Kidney (tissue), 14 donors: Measurements from ENCODE around the gene TMEM164. TPM values are rescaled to one million over a fixed set of nuclear protein-coding genes. Genes with fewer than 3 reads are reported as not detected.

Experiments used
- DNase-seq, 5 donors: peaks; one replicate each; pipeline ENCODE4 v3.0.0-alpha.2; 2013 to 2020
- FAIRE-seq: peaks from 2 replicates; lab custom pipeline; 2012; peaks lifted over from hg19 to GRCh38; lab: Jason Lieb, UNC
- H3K27ac ChIP-seq, 2 donors: one replicate each; pipeline ENCODE4 v1.7.0; 2013; ENCODE audit warnings: low read depth in 2 of 2, low read length in 2 of 2, inconsistent platforms in 1 of 2
- H3K27me3 ChIP-seq: one replicate; pipeline ENCODE4 v1.7.1; 2013; ENCODE audit warnings: low read length, inconsistent platforms; ENCODE audit not compliant: control insufficient read depth, insufficient read depth
- H3K36me3 ChIP-seq, 3 donors: one replicate each; pipeline versions ENCODE4 v1.7.0 to v1.7.1; 2013; ENCODE audit warnings: low read length in 3 of 3, control low read depth in 1 of 3, inconsistent platforms in 1 of 3; ENCODE audit not compliant: insufficient read depth in 3 of 3, control insufficient read depth in 2 of 3
- H3K4me1 ChIP-seq, 3 donors: one replicate each; pipeline versions ENCODE4 v1.7.0 to v1.7.1; 2013; ENCODE audit warnings: low read length in 3 of 3, inconsistent platforms in 1 of 3, low read depth in 1 of 3; ENCODE audit not compliant: control insufficient read depth in 2 of 3, insufficient read depth in 2 of 3
- H3K4me3 ChIP-seq, 3 donors: one replicate each; pipeline versions ENCODE4 v1.7.0 to v1.8.1; 2013; ENCODE audit warnings: low read length in 3 of 3, control low read depth in 1 of 3, inconsistent platforms in 1 of 3
- H3K9ac ChIP-seq, 3 donors: one replicate each; pipeline versions ENCODE4 v1.7.0 to v1.7.1; 2013; ENCODE audit warnings: low read length in 3 of 3, control low read depth in 1 of 3, inconsistent platforms in 1 of 3
- H3K9me3 ChIP-seq, 3 donors: one replicate each; pipeline versions ENCODE4 v1.7.0 to v1.7.1; 2013; ENCODE audit warnings: low read length in 3 of 3, control low read depth in 1 of 3, inconsistent platforms in 1 of 3; ENCODE audit not compliant: control insufficient read depth in 2 of 3, insufficient read depth in 1 of 3
- CTCF ChIP-seq: IDR thresholded peaks from 3 replicates; pipeline ENCODE4 v1.5.1; 2012; ENCODE audit warnings: mild to moderate bottlenecking, moderate library complexity, borderline replicate concordance; ENCODE audit not compliant: insufficient read depth; ENCODE audit errors: extremely low read depth
- intact Hi-C: fragments of 100-400 bp; cut with DNase I; formaldehyde crosslinking; loops from one replicate; pipeline ENCODE4 v1.11.1; 2022
- polyA plus RNA-seq: library from polyadenylated mRNA; stranded (reverse); fragments of 350-450 nt; fragmentation: Illumina TruSeq; extraction: RNeasy Lipid Tissue Mini Kit (QIAGEN cat#74804); gene quantifications from one replicate; pipeline ENCODE4 v1.2.3, GENCODE V29; 2014; ENCODE audit warnings: low read depth, low replicate concordance; ENCODE audit not compliant: insufficient read depth
- total RNA-seq: library from RNA; stranded (reverse); fragmentation: NEBNext Ultra II Directional; extraction: Animal tissue kit (Norgen Biotek cat#: 25700); gene quantifications from one replicate; pipeline ENCODE4 v1.2.1, GENCODE V29; 2021
- donor health status: control.
- donor health status: control.
- donor health status: control.
- donor health status: control.
- donor health status: control.
- donor health status: DM: yes; HTN: yes; CAD: no.
- donor health status: Normal renal cell carcinoma (clear cell type).

TMEM164 gene
- total and polyA plus RNA-seq, 2 donors from 2014 or later = 16.9 to 36.0 TPM

DNA sequence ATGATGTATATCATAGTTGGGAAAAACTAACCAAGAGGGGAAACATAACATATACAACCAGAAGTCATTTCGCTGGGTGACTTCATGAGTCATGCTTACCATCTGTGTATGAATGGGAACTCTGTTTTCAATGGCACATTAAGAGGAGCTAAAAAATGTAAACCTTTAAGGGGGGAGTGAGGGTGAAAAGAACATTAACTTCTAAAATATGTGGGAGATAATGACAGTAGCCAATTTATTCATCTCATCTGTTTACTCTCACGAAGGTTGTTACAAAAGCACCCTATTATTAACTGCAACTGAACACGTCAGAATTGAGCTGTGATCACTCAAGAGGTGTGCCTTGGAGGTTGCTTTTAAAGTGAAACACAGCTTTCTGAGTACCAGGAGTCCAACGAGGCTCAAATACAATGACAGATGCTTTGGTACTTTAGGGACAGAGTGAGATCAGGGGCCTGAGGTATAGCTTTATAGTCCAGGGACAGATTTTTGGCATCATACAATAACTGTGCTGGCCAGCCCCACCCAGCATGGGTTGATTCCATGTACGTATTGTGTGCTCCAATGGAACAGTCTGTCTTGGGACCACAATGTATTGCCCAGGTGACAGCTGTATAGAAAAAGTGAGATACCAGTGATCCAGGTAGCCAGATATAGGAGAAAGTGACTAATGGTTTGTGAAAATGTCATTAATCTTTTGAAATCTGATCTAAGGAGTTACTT, 207.7 kb downstream of the TMEM164 start:
- no peak overlapping the region for H3K9ac ChIP-seq

DNA sequence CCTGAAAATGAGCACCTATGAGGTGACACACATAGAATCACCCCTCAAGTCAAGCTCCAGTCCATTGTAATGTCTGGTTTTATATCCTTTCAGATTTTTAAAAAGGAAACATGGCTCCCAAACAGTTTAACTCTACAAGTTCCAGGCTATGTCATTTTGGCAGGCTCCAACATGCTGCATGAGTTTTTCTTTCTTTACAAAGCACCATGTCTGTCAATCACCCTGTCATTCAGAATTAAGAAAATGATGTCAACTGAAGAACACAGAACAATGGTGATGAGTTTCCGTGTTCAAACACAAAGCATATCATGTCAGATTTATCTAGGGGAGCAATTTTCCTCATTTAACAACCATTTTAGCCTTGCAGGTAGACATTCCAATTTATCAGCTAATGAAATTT, 208.4 kb downstream of the TMEM164 start:
- TF ChIP-seq CTCF = no peak
- FAIRE-seq (no peak), DNase-seq (no peak)
- Histone ChIP-seq H3K9me3 (no peaks in the 10 kb centered on the region), H3K27ac (no peak overlapping the region), H3K4me1 (peaks cover 0 to 4% (median 0%) of the 10 kb centered on the region in 3 donors), H3K4me3 (no peak overlapping the region), H3K27me3 (peaks cover 3% of the 10 kb centered on the region), H3K36me3 (no peaks in the 10 kb centered on the region), H3K9ac (no peak overlapping the region)
- intact Hi-C loops = no loop called here

More for the DNA sequence above, 207.7 kb downstream of the TMEM164 start:
- H3K9me3 ChIP-seq = no peaks in the 10 kb centered on the region
- DNase-seq (no peak), FAIRE-seq (no peak)
- no peak overlapping the region for H3K27ac ChIP-seq
- H3K27me3 ChIP-seq = peaks cover 3% of the 10 kb centered on the region
- H3K36me3 ChIP-seq = no peaks in the 10 kb centered on the region
- TF ChIP-seq CTCF = no peak
- peaks cover 0 to 3% (median 0%) of the 10 kb centered on the region in 3 donors for H3K4me1 ChIP-seq
- intact Hi-C loops = no loop called here
- no peak overlapping the region for H3K4me3 ChIP-seq

GRCh38 chrX:110212299-110212698, 209.4 kb downstream of the TMEM164 start:
- intact Hi-C loops = no loop called here
- Histone ChIP-seq H3K36me3 (no peaks in the 10 kb centered on the region), H3K9me3 (no peaks in the 10 kb centered on the region), H3K9ac (no peak overlapping the region), H3K27me3 (peaks cover 3% of the 10 kb centered on the region), H3K27ac (no peak overlapping the region), H3K4me3 (no peak overlapping the region), H3K4me1 (peaks cover 0 to 4% (median 0%) of the 10 kb centered on the region in 3 donors)
- TF ChIP-seq CTCF = peak; percentile 9
- DNase-seq (no peak), FAIRE-seq (peak; percentile 23)
